GM06990 (cell line): Measurements from ENCODE around the gene THOC2.

Source experiments
- DNase-seq: peaks from one replicate; pipeline ENCODE4 v3.0.0-alpha.2; 2011; ENCODE audit not compliant: insufficient read length; ENCODE audit errors: extremely low read depth
- H3K27me3 ChIP-seq: replicated peaks from 2 replicates; pipeline ENCODE4 v1.6.0; 2011; ENCODE audit warnings: low read length; ENCODE audit not compliant: control insufficient read depth, insufficient read depth
- H3K36me3 ChIP-seq: 2 replicates; pipeline ENCODE4 v1.5.1; 2011; ENCODE audit warnings: low read length; ENCODE audit not compliant: control insufficient read depth, insufficient read depth
- H3K4me3 ChIP-seq: replicated peaks from 2 replicates; pipeline ENCODE4 v1.5.1; 2011; ENCODE audit warnings: low read depth, mild to moderate bottlenecking, control low read depth, low read length
- TF ChIP-seq, protein P1 (sequence below): IDR thresholded peaks from 2 replicates; pipeline ENCODE4 v1.5.1; 2011; ENCODE audit warnings: low read length, control low read depth, mild to moderate bottlenecking, inconsistent platforms; ENCODE audit not compliant: insufficient read depth, poor library complexity, severe bottlenecking

Gene THOC2

GRCh38 chrX:123749643-123750042, 16.8 kb upstream of the THOC2 start:
- DNase-seq: no peak
- no peak overlapping the region for H3K4me3 ChIP-seq
- TF ChIP-seq, protein P1, sequence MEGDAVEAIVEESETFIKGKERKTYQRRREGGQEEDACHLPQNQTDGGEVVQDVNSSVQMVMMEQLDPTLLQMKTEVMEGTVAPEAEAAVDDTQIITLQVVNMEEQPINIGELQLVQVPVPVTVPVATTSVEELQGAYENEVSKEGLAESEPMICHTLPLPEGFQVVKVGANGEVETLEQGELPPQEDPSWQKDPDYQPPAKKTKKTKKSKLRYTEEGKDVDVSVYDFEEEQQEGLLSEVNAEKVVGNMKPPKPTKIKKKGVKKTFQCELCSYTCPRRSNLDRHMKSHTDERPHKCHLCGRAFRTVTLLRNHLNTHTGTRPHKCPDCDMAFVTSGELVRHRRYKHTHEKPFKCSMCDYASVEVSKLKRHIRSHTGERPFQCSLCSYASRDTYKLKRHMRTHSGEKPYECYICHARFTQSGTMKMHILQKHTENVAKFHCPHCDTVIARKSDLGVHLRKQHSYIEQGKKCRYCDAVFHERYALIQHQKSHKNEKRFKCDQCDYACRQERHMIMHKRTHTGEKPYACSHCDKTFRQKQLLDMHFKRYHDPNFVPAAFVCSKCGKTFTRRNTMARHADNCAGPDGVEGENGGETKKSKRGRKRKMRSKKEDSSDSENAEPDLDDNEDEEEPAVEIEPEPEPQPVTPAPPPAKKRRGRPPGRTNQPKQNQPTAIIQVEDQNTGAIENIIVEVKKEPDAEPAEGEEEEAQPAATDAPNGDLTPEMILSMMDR: no peak
- no peaks in the 10 kb centered on the region for H3K36me3 ChIP-seq
- no peaks in the 10 kb centered on the region for H3K27me3 ChIP-seq

- DNase-seq: no peak
- no peak overlapping the region for H3K4me3 ChIP-seq
- no peaks in the 10 kb centered on the region for H3K27me3 ChIP-seq
- TF ChIP-seq, protein P1: no peak
- no peaks in the 10 kb centered on the region for H3K36me3 ChIP-seq
These were observed 12.7 kb upstream of the THOC2 start for GRCh38 chrX:123745511-123745910.

- no peak overlapping the region for H3K4me3 ChIP-seq
- no peaks in the 10 kb centered on the region for H3K27me3 ChIP-seq
- DNase-seq: no peak
- TF ChIP-seq, protein P1: no peak
- H3K36me3 ChIP-seq: no peaks in the 10 kb centered on the region
These were observed 10.5 kb upstream of the THOC2 start for GRCh38 chrX:123743312-123743711.

GRCh38 chrX:123742440-123742839, 9.6 kb upstream of the THOC2 start:
- Histone ChIP-seq H3K36me3 (no peaks in the 10 kb centered on the region), H3K4me3 (no peak overlapping the region), H3K27me3 (no peaks in the 10 kb centered on the region)
- TF ChIP-seq, protein P1: no peak
- no peak for DNase-seq

DNA sequence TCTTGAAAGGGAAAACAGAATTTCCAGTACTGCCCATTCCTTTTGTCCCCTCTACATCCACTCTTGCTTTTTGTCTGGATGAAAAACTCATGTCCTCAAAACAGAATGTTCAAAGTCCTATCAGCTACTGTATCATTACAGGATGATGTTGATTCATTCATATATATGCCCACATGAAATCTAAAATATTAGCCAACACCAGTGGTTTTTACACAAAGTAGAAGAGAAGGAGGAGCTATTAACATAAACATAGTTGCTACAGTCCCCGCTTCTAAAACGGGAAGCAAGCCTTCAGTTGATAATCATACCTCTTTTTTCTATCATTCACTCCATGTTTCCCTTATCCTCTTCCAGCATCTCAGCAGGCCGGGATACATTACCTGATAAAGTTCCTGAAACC, 7.7 kb upstream of the THOC2 start:
- TF ChIP-seq, protein P1: no peak
- H3K36me3 ChIP-seq: no peaks in the 10 kb centered on the region
- H3K27me3 ChIP-seq: no peaks in the 10 kb centered on the region
- no peak overlapping the region for H3K4me3 ChIP-seq
- DNase-seq: no peak

GRCh38 chrX:123740006-123740405, 7.2 kb upstream of the THOC2 start:
- no peaks in the 10 kb centered on the region for H3K27me3 ChIP-seq
- no peaks in the 10 kb centered on the region for H3K36me3 ChIP-seq
- TF ChIP-seq, protein P1: no peak
- no peak for DNase-seq
- no peak overlapping the region for H3K4me3 ChIP-seq
